CD4-positive, alpha-beta memory T cell (primary cell): Measurements from ENCODE around the gene FAM170B. TPM values are rescaled to one million over a fixed set of nuclear protein-coding genes. Genes with fewer than 3 reads are reported as not detected.

Experiments used
- CTCF ChIA-PET: fragments of 350-600 bp; sonication (Branson Sonifier 250); formaldehyde crosslinking; loops from one replicate; lab custom pipeline; 2021; ENCODE audit warnings: inconsistent platforms; ENCODE audit not compliant: partially characterized antibody; lab: Charles Lee
- POLR2A ChIA-PET: fragments of 350-600 bp; sonication (Branson Sonifier 250); formaldehyde crosslinking; loops from one replicate; lab custom pipeline; 2021; ENCODE audit not compliant: partially characterized antibody; lab: Charles Lee
- DNase-seq, 5 donors: peaks; one replicate each; pipeline versions ENCODE4 v3.0.0 to v3.0.0-alpha.2; 2020 to 2022; ENCODE audit warnings: mixed read lengths in 1 of 5
- H3K27ac ChIP-seq: one replicate; pipeline ENCODE4 v1.7.0; 2013; ENCODE audit warnings: low read depth, low read length
- H3K27me3 ChIP-seq: 2 replicates; pipeline ENCODE4 v1.7.0; 2013; ENCODE audit warnings: mild to moderate bottlenecking, low read length, moderate library complexity; ENCODE audit not compliant: insufficient read depth
- H3K36me3 ChIP-seq: 2 replicates; pipeline ENCODE4 v1.7.0; 2013; ENCODE audit warnings: mild to moderate bottlenecking, low read length, moderate library complexity; ENCODE audit not compliant: insufficient read depth
- H3K4me1 ChIP-seq: 2 replicates; pipeline ENCODE4 v1.7.0; 2013; ENCODE audit warnings: mild to moderate bottlenecking, low read length, moderate library complexity; ENCODE audit not compliant: insufficient read depth
- H3K4me3 ChIP-seq, 2 donors: one replicate each; pipeline ENCODE4 v1.7.0; 2013; ENCODE audit warnings: low read length in 2 of 2, mild to moderate bottlenecking in 1 of 2
- H3K9me3 ChIP-seq, 2 donors: one replicate each; pipeline ENCODE4 v1.7.0; 2013; ENCODE audit warnings: low read length in 2 of 2, control low read depth in 1 of 2; ENCODE audit not compliant: control insufficient read depth in 1 of 2
- H3K27ac Mint-ChIP-seq, 7 donors: one replicate each; pipeline ENCODE4 v1.8.0; 2020 to 2021; ENCODE audit warnings: mixed read lengths in 7 of 7, mild to moderate bottlenecking in 6 of 7, inconsistent platforms in 3 of 7, moderate library complexity in 3 of 7
- H3K27me3 Mint-ChIP-seq, 2 donors: one replicate each; pipeline ENCODE4 v1.8.0; 2020 to 2021; ENCODE audit warnings: mixed read lengths in 2 of 2
- H3K36me3 Mint-ChIP-seq, 2 donors: one replicate each; pipeline ENCODE4 v1.8.0; 2020 to 2021; ENCODE audit warnings: mixed read lengths in 2 of 2, inconsistent platforms in 1 of 2, mild to moderate bottlenecking in 1 of 2
- H3K4me1 Mint-ChIP-seq, 4 donors: one replicate each; pipeline ENCODE4 v1.8.0; 2020 to 2021; ENCODE audit warnings: mixed read lengths in 4 of 4, mild to moderate bottlenecking in 1 of 4
- H3K4me3 Mint-ChIP-seq, 8 donors: one replicate each; pipeline ENCODE4 v1.8.0; 2020 to 2021; ENCODE audit warnings: mixed read lengths in 8 of 8, mild to moderate bottlenecking in 7 of 8, moderate library complexity in 6 of 8, inconsistent platforms in 3 of 8
- H3K9me3 Mint-ChIP-seq, 8 donors: one replicate each; pipeline ENCODE4 v1.8.0; 2020 to 2021; ENCODE audit warnings: mixed read lengths in 8 of 8, mild to moderate bottlenecking in 5 of 8, inconsistent platforms in 3 of 8, moderate library complexity in 1 of 8
- intact Hi-C: fragments of 100-400 bp; cut with micrococcal nuclease; formaldehyde crosslinking; loops from one replicate; pipeline ENCODE4 v1.15.1; 2023
- polyA plus RNA-seq, 2 donors: library from polyadenylated mRNA; unstranded; fragments of 300-500 nt; fragmentation: Illumina TruSeq; gene quantifications; one replicate each; pipeline ENCODE4 v1.2.3, GENCODE V29; 2021
- total RNA-seq, 2 experiments: library from RNA; stranded (reverse); gene quantifications; one replicate each; pipeline ENCODE4 v1.2.3, GENCODE V29; 2021

Gene FAM170B
- not detected for total RNA-seq
- polyA plus RNA-seq = not detected

DNA sequence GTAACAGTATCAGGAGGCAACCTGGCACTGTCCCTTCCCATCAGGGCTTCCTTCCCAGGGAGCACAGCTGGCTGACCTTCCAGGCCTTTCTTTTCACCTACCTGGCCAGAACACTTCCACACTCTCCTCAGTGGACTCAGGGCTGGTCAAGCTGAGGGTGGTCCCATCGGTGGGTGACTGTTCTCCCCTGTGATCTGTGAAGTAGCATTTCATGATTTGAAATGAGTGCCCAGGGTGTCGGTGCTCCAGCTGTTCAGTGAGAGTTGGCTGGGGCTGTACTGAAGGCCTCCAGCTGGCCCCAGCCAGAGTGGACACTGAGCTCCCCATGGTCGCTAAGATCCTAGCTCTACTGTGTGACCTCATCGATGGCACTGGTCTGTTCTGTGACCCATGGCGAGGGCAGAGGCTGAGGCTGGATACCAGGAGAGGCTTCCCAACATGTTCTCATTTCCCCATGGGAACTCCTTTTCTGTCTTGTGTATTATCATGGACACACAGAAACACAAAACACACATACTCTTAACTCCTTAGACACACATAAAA, at the start of gene FAM170B:
TSS of gene FAM170B (minus strand) at position 316 of the 543 bp plus-strand sequence. CDS start at position 213, 103 bp downstream.
- Histone ChIP-seq H3K36me3 (no peaks in the 10 kb centered on the region), H3K4me1 (no peaks in the 10 kb centered on the region), H3K27me3 (no peaks in the 10 kb centered on the region), H3K4me3 (no peak within 1 kb of the TSS), H3K9me3 (no peaks in the 10 kb centered on the region), H3K27ac (no peak within 1 kb of the TSS)
- ChIA-PET POLR2A (no interaction called here), CTCF (no interaction called here)
- peaks cover 0 to 7% (median 1%) of the 10 kb centered on the region in 8 donors for H3K9me3 Mint-ChIP-seq
- no peak within 1 kb of the TSS for H3K27ac Mint-ChIP-seq
- intact Hi-C loops = no loop called here
- no peak for DNase-seq
- no peaks in the 10 kb centered on the region for H3K36me3 Mint-ChIP-seq
- peaks cover 0 to 5% (median 2%) of the 10 kb centered on the region in 4 donors for H3K4me1 Mint-ChIP-seq
- peaks cover 8% of the 10 kb centered on the region in 2 donors for H3K27me3 Mint-ChIP-seq
- H3K4me3 Mint-ChIP-seq = no peak within 1 kb of the TSS

DNA sequence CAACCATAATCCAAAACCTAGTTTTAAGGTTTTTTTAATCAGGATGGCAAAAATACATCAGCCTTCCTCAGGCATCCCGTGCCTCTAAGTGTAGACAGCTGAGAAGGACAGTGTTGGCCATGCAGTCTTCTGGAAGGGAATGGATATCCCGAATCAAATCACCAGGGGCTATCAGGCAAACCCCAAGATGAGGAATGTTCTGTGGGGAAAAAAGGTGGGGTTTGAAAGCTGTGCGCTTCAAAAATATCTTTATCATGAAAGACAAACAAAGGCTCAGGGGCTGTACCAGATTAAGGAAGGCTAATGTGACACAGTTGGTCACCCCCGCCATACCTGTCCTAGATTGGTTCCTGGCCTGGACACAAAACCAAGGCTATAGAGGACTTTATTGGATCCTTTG, 49.0 kb upstream of the FAM170B start:
- POLR2A ChIA-PET = no interaction called here
- H3K27me3 ChIP-seq = no peaks in the 10 kb centered on the region
- CTCF ChIA-PET = interaction anchor here (0.9 kb wide), 1 partner anchor 19 kb away, joined by 3 read pairs; no protein-coding TSS in a partner anchor
- H3K4me3 ChIP-seq = no peak overlapping the region
- H3K4me1 ChIP-seq = peaks cover 49% of the 10 kb centered on the region
- no peaks in the 10 kb centered on the region for H3K36me3 ChIP-seq
- H3K9me3 ChIP-seq = no peaks in the 10 kb centered on the region
- no peak overlapping the region for H3K27ac ChIP-seq
- DNase-seq = no peak
- H3K27ac Mint-ChIP-seq = peak overlapping the region in 4 of 7 donors; percentile 8 to 43 (median 32)
- no peaks in the 10 kb centered on the region for H3K36me3 Mint-ChIP-seq
- intact Hi-C loops = loop anchor here (10.0 kb wide), 1 partner anchor 332 kb away; no protein-coding TSS in a partner anchor
- H3K4me1 Mint-ChIP-seq = peaks cover 22 to 89% (median 47%) of the 10 kb centered on the region in 4 donors
- peak overlapping the region in 2 of 8 donors; percentile 24 to 38 for H3K4me3 Mint-ChIP-seq
- H3K9me3 Mint-ChIP-seq = no peaks in the 10 kb centered on the region
- H3K27me3 Mint-ChIP-seq = peaks cover 0 to under 1% of the 10 kb centered on the region in 2 donors

DNA sequence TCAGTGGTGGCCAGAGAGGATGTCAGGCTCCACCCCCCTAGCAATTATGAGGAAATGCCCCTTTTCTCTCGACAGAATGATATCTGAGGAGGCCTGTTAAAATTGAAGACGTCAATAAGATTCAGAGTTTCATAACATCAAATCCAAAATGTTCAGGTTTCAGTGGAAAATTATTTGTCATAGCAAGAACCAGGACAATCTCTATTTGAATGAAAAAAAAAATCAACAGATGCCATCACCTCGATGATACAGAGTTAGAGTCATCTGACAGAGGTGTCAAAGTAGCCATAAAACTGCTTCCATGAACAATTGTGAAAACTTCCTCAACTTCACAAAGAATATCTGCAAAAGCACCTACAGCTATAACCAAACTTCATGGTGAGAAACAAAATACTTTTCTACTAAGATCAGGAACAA, 46.6 kb upstream of the FAM170B start:
- Histone ChIP-seq H3K27ac (peak overlapping the region; percentile 1), H3K36me3 (no peaks in the 10 kb centered on the region), H3K4me1 (peaks cover 64% of the 10 kb centered on the region), H3K27me3 (no peaks in the 10 kb centered on the region), H3K4me3 (no peak overlapping the region), H3K9me3 (no peaks in the 10 kb centered on the region)
- ChIA-PET CTCF (interaction anchor here (1.4 kb wide), 1 partner anchor 13 kb away, joined by 3 read pairs; no protein-coding TSS in a partner anchor), POLR2A (no interaction called here)
- no peaks in the 10 kb centered on the region for H3K9me3 Mint-ChIP-seq
- DNase-seq = no peak
- no peaks in the 10 kb centered on the region for H3K27me3 Mint-ChIP-seq
- peaks cover 24 to 83% (median 52%) of the 10 kb centered on the region in 4 donors for H3K4me1 Mint-ChIP-seq
- intact Hi-C loops = loop anchor here (10.0 kb wide), 1 partner anchor 334 kb away; no protein-coding TSS in a partner anchor
- H3K27ac Mint-ChIP-seq = peak overlapping the region; percentile 36 to 86 (median 77)
- H3K4me3 Mint-ChIP-seq = peak overlapping the region in 6 of 8 donors; percentile 5 to 77 (median 28)
- H3K36me3 Mint-ChIP-seq = peaks cover 3 to 6% of the 10 kb centered on the region in 2 donors

DNA sequence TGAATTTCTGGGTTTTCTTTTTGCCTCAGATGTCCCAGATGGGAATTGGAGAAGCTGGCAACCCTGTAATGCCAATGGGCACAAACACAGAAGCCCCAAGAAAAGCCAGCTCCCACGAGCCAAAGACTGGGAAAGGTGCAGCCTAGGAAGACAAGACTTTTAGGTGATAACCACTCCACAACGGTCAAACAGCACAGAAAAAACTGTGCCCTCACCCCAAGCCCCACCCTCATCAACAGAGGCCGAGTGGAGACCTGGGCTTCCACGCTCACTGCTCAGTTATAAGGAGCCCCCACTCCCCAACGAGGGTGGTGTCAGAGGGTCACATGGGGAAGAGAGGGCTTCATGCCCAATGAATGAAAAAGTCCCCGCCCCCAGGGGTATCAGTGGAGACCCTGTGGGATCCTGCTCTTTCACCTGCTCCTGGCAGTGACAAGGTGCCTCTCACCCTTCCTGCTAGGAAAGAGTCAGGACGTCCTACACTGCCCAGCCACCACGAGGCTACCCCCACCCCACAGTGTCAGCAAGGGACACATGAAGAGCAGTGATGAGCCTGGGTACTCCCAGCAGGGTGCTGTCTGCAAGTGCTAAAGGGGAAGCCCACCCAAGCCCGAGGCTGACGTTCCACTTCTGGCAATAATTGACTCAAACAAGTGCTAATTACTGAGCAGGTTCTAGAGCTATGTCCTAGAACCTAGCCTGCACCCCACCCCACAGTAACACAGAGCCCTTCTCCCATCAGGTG, 46.0 kb upstream of the FAM170B start:
- Histone ChIP-seq H3K4me1 (peaks cover 59% of the 10 kb centered on the region), H3K27ac (no peak overlapping the region), H3K36me3 (no peaks in the 10 kb centered on the region), H3K27me3 (no peaks in the 10 kb centered on the region), H3K9me3 (no peaks in the 10 kb centered on the region), H3K4me3 (no peak overlapping the region)
- Mint-ChIP-seq H3K36me3 (peaks cover 3 to 8% of the 10 kb centered on the region in 2 donors), H3K4me3 (peak overlapping the region in 6 of 8 donors; percentile 5 to 77 (median 28)), H3K27ac (peak overlapping the region; percentile 8 to 86 (median 77)), H3K9me3 (no peaks in the 10 kb centered on the region), H3K27me3 (no peaks in the 10 kb centered on the region), H3K4me1 (peaks cover 25 to 81% (median 51%) of the 10 kb centered on the region in 4 donors)
- CTCF ChIA-PET = interaction anchor here (1.4 kb wide), 1 partner anchor 13 kb away, joined by 3 read pairs; no protein-coding TSS in a partner anchor
- POLR2A ChIA-PET = interaction anchor here (1.2 kb wide), 1 partner anchor 15 kb away, joined by 3 read pairs; no protein-coding TSS in a partner anchor
- DNase-seq = no peak
- intact Hi-C loops = loop anchor here (10.0 kb wide), 1 partner anchor 335 kb away; no protein-coding TSS in a partner anchor

DNA sequence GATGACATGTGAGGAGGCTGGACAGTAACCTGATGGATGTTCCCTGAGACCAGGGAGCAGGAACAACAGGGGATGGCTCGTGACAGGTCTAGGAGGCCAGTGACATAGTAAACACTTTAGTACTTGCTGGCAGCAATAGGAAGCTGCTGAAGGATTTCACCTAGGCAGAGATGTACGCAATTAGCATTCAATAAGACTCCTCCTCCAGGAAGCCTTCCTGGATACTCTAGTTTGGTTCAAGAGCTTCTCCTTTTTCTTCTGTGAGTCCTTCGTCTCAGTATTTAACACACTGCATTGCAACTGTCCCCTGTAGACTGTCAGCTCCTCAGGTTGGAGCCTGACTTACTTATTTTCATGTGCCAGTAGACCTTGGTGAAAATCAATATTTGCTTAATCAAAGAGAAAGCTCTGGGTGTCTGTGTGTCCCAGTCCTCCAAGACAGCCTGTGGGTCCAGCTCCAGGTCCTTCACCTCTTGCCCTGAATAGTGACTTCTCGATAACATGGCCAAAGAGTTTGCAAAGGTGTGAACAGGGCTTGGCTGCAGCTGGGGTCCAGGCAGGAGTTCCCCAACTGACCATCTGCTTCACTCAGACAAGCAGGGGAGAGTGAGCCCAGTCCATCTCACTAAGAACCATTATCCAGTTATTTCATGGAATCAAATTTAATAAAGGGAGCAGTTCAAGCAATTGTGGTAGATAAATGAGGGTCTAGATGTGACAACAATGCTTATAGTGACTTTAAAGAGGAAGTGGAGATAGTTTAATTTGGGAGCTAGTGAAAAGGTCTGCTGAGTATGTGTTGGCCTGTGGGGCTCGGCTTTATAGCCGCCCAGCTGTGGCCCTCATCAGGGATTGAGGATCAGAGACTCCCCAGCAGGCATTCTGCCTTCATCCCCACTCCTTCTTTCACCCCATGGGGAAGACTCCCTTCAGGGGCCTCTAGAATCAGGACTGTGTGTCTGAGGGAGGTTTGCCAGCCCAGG, 45.0 kb upstream of the FAM170B start:
- Mint-ChIP-seq H3K4me1 (peaks cover 22 to 79% (median 50%) of the 10 kb centered on the region in 4 donors), H3K27ac (peak overlapping the region; percentile 3 to 97 (median 87)), H3K4me3 (peak overlapping the region in 2 of 8 donors; percentile 62 to 81), H3K36me3 (peaks cover 3 to 8% of the 10 kb centered on the region in 2 donors), H3K27me3 (no peaks in the 10 kb centered on the region), H3K9me3 (no peaks in the 10 kb centered on the region)
- intact Hi-C loops = no loop called here
- H3K36me3 ChIP-seq = no peaks in the 10 kb centered on the region
- POLR2A ChIA-PET = interaction anchor here (1.2 kb wide), 1 partner anchor 16 kb away, joined by 3 read pairs; no protein-coding TSS in a partner anchor
- CTCF ChIA-PET = interaction anchor here (1.1 to 1.4 kb wide), 2 partner anchors 12 to 16 kb away, joined by 3 read pairs; no protein-coding TSS in a partner anchor
- no peaks in the 10 kb centered on the region for H3K9me3 ChIP-seq
- peaks cover 50% of the 10 kb centered on the region for H3K4me1 ChIP-seq
- no peaks in the 10 kb centered on the region for H3K27me3 ChIP-seq
- no peak for DNase-seq
- no peak overlapping the region for H3K27ac ChIP-seq
- H3K4me3 ChIP-seq = no peak overlapping the region

DNA sequence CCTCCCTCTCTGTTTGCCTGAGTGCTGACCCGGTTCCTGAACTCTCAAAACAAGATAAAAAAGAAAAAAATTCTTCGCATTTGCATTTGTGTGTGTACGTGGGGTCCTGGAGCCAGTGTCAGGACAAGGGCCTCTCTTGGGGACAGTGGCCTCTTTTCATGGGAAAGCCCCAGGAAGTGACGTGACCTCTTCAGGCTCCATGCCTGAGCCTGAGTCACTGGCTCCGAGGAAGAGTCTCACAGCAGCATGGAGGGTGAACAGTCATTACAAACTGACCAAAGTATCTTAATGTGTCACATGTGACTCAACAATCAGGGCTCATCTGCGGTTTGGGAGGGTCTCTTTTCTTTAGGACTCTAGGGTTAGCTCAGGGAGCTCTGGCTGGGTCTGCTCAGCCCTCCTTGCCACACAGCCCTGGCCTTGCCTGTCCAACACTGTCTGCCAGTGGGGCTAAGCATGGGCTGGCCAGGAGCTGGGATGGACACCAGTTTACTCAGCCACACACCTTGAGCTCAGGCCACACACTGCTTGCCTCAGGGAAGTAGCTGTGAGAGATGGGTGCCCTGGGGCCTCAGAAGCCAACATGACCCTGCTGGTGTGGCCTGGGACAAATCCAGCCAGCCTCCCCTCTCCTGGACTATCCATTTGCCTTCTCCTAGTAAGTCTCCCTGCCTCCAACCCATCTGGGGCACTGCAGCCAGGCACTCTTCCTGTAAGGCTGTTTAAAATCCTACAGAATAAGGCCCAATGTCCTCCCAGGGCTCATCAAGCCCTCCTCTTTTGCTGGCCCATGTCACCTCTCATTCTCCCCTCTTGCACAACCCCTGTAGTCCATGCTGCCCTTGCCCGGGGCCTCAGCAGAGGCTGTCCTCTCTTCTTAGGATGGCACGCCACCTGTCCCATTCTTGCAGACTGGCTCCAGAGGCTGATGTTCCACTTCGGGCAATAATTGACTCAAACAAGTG, 43.9 kb upstream of the FAM170B start:
- Mint-ChIP-seq H3K4me3 (peak overlapping the region in 6 of 8 donors; percentile 22 to 81 (median 54)), H3K36me3 (peaks cover 3 to 12% of the 10 kb centered on the region in 2 donors), H3K9me3 (no peaks in the 10 kb centered on the region), H3K27me3 (no peaks in the 10 kb centered on the region), H3K4me1 (peaks cover 17 to 79% (median 49%) of the 10 kb centered on the region in 4 donors), H3K27ac (peak overlapping the region; percentile 80 to 97 (median 88))
- peak in 3 of 5 donors; percentile 25 to 86 (median 33) for DNase-seq
- H3K27ac ChIP-seq = peak overlapping the region; percentile 24
- H3K9me3 ChIP-seq = no peaks in the 10 kb centered on the region
- H3K27me3 ChIP-seq = no peaks in the 10 kb centered on the region
- no peak overlapping the region for H3K4me3 ChIP-seq
- peaks cover 52% of the 10 kb centered on the region for H3K4me1 ChIP-seq
- intact Hi-C loops = no loop called here
- H3K36me3 ChIP-seq = no peaks in the 10 kb centered on the region
- ChIA-PET CTCF (no interaction called here), POLR2A (no interaction called here)
